GM10248 (cell line): ENCODE data around the gene BTBD17.
A peak's percentile ranks its signal among the peaks of the same experiment; 100 is the strongest.

Experiments
- CTCF ChIA-PET: fragments of 300-600 bp; sonication (Branson Sonifier 250); formaldehyde crosslinking; extraction: SDS; loops from one replicate; lab custom pipeline; 2021; ENCODE audit warnings: antibody characterized with exemption; lab: Yijun Ruan, JAX
- POLR2A ChIA-PET: fragments of 350-650 bp; sonication (Branson Sonifier 250); formaldehyde crosslinking; extraction: SDS; loops from one replicate; lab custom pipeline; 2020; ENCODE audit warnings: antibody characterized with exemption; lab: Yijun Ruan, JAX
- DNase-seq: peaks from one replicate; pipeline ENCODE4 v3.0.0; 2012; ENCODE audit errors: extremely low spot score
- CTCF ChIP-seq: IDR thresholded peaks from 2 replicates; pipeline ENCODE4 v1.5.1; 2012; ENCODE audit warnings: mild to moderate bottlenecking, low read depth; ENCODE audit errors: extremely low read depth, missing control alignments, control extremely low read depth

BTBD17 gene

GRCh38 chr17:74383141-74383540 is 21.5 kb upstream of the BTBD17 start:
- ChIA-PET CTCF (interaction anchor here (1.1 to 5.9 kb wide), 3 partner anchors 9 to 54 kb away, joined by 4 to 77 read pairs (median 4); partner anchors contain the start of gene GPR142), POLR2A (no interaction called here)
- DNase-seq, result no peak
- TF ChIP-seq CTCF, result no peak

GRCh38 chr17:74380959-74381808 is 19.5 kb upstream of the BTBD17 start:
- no peak for TF ChIP-seq CTCF
- CTCF ChIA-PET, result interaction anchor here (1.0 to 6.4 kb wide), 15 partner anchors 12 to 276 kb away, joined by 3 to 77 read pairs (median 5); partner anchors contain the start of genes BTBD17, CD300LB and GPR142
- POLR2A ChIA-PET, result interaction anchor here (0.5 to 0.6 kb wide), 2 partner anchors 12 to 913 kb away, joined by 3 to 10 read pairs; no protein-coding TSS in a partner anchor
- no peak for DNase-seq

GRCh38 chr17:74380086-74380958 is 18.7 kb upstream of the BTBD17 start:
- no peak for DNase-seq
- CTCF ChIA-PET, result interaction anchor here (0.9 to 6.4 kb wide), 23 partner anchors 11 to 580 kb away, joined by 3 to 77 read pairs (median 5); partner anchors contain the start of genes BTBD17, CD300LB and GPR142
- TF ChIP-seq CTCF, result no peak
- POLR2A ChIA-PET, result no interaction called here

GRCh38 chr17:74379495-74380085 is 17.9 kb upstream of the BTBD17 start:
- peak; percentile 92 for DNase-seq

GRCh38 chr17:74374858-74375257 is 13.2 kb upstream of the BTBD17 start:
- no peak for TF ChIP-seq CTCF
- ChIA-PET POLR2A (no interaction called here), CTCF (interaction anchor here (1.0 to 2.8 kb wide), 3 partner anchors 83 to 158 kb away, joined by 3 to 18 read pairs (median 8); no protein-coding TSS in a partner anchor)
- DNase-seq, result no peak

More at GRCh38 chr17:74379495-74380085, 17.9 kb upstream of the BTBD17 start:
- TF ChIP-seq CTCF, result peak; percentile 97
- POLR2A ChIA-PET, result no interaction called here
- CTCF ChIA-PET, result interaction anchor here (0.6 to 6.4 kb wide), 53 partner anchors 8 to 581 kb away, joined by 3 to 77 read pairs (median 4); partner anchors contain the start of genes BTBD17, CD300C, CD300LB and GPR142
